Lower leg skin (tissue), 4 donors: ENCODE data around the gene SRGAP2C. TPM values are rescaled to one million over a fixed set of nuclear protein-coding genes. Genes with fewer than 3 reads are reported as not detected.
A peak's percentile ranks its signal among the peaks of the same experiment; 100 is the strongest.
"Not testable (repeated sequence)": the region's sequence is repeated elsewhere in the genome, so short reads cannot be mapped to it uniquely, and the experiment has no call there.

Experiments used
- DNase-seq, 2 donors: peaks; one replicate each; pipeline ENCODE4 v3.0.0-alpha.2; 2019; ENCODE audit warnings: low spot score in 2 of 2
- H3K4me3 ChIP-seq: fragments of 200-600 bp; sonication (generic); 2 replicates; pipeline ENCODE4 v1.5.1; 2017; ENCODE audit warnings: mild to moderate bottlenecking, low read depth; ENCODE audit not compliant: poor library complexity, severe bottlenecking
- WGBS, 2 donors: methylation state at CpG; one replicate each; pipeline ENCODE4 v1.1.5; 2018; 5-methylcytosine and 5-hydroxymethylcytosine counted together
- intact Hi-C: fragments of 100-400 bp; cut with DNase I; formaldehyde crosslinking; loops from one replicate; pipeline ENCODE4 v1.15.0; 2023; ENCODE audit warnings: low total_unique reads
- total RNA-seq, 4 donors: library from RNA; depleted of rRNA; stranded (reverse); fragments of >200 nt; gene quantifications; one replicate each; pipeline ENCODE4 v1.1.0, GENCODE V29; 2016

The SRGAP2C gene
- total RNA-seq, 4 donors from 2014 or later, result 41.3 to 57.7 (median 55.5) TPM

GRCh38 chr1:121344355-121344754 lies 159.6 kb downstream of the SRGAP2C start:
- H3K4me3 ChIP-seq, DNase-seq, intact Hi-C loops: not testable (repeated sequence)
- WGBS, 2 donors, result no CpG with 5 or more reads among the region's 3 CpGs

GRCh38 chr1:121346654-121347053 lies 161.9 kb downstream of the SRGAP2C start:
- intact Hi-C loops, DNase-seq, H3K4me3 ChIP-seq: not testable (repeated sequence)
- WGBS, 2 donors, result 83 to 100% methylated on average over 3 of the region's 3 CpGs

DNA sequence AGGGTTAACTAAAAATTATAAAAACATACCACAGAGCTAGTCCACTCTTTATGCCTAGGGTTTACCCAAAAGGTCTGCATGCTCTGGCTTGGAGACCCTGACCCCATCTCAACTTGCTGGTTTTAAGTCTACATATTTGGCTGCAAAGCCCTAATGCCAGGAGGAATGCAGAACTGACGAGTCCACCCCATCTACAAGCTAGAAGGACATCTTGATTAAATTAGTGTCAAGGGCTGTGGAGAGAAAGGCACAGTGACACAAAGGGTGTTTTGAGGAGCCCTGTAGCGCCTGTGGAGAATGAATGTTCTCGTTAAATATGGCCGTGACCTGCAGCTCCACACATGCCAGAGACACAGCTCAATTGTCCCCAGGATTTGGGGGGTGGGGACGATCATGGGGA lies 162.7 kb downstream of the SRGAP2C start:
- H3K4me3 ChIP-seq, DNase-seq, intact Hi-C loops: not testable (repeated sequence)
- WGBS, 2 donors, result 61 to 72% methylated on average over 2 to 3 of the region's 5 CpGs

DNA sequence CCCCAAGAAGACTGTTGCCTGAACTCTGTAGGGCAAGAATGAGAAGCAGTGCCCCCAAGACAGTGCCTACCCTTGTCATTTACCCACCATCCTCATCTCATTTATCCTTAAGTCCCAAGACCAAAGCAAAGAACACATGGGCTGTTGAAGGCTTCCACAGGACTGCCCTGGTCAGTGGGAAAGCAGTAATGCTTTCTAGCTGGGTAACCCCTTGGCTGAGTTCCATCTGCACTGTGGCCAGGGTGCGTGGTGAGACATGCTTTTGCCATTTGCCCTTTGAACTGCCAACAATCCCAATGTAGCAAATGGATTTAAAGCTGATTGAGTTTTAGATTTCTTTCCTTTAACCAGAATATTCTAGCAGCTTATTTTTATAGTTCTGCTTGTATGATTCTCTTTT lies 163.3 kb downstream of the SRGAP2C start:
- DNase-seq, H3K4me3 ChIP-seq, intact Hi-C loops: not testable (repeated sequence)
- no CpG with 5 or more reads among the region's 1 CpG for WGBS, 2 donors

- DNase-seq, intact Hi-C loops, H3K4me3 ChIP-seq: not testable (repeated sequence)
- no CpG with 5 or more reads among the region's 4 CpGs for WGBS, 2 donors
Observed at GRCh38 chr1:121349332-121349967, 164.7 kb downstream of the SRGAP2C start.

- WGBS, 2 donors, result no CpG with 5 or more reads among the region's 5 CpGs
- intact Hi-C loops, DNase-seq, H3K4me3 ChIP-seq: not testable (repeated sequence)
Observed at GRCh38 chr1:121355711-121356420, 171.1 kb downstream of the SRGAP2C start.

- intact Hi-C loops, H3K4me3 ChIP-seq, DNase-seq: not testable (repeated sequence)
- 78 to 80% methylated on average over 1 of the region's 2 CpGs for WGBS, 2 donors
Observed at GRCh38 chr1:121356819-121357218, 172.0 kb downstream of the SRGAP2C start.

- H3K4me3 ChIP-seq, DNase-seq, intact Hi-C loops: not testable (repeated sequence)
- WGBS, 2 donors, result no CpG with 5 or more reads among the region's 1 CpG
Observed at GRCh38 chr1:121360531-121360930, 175.8 kb downstream of the SRGAP2C start.

DNA sequence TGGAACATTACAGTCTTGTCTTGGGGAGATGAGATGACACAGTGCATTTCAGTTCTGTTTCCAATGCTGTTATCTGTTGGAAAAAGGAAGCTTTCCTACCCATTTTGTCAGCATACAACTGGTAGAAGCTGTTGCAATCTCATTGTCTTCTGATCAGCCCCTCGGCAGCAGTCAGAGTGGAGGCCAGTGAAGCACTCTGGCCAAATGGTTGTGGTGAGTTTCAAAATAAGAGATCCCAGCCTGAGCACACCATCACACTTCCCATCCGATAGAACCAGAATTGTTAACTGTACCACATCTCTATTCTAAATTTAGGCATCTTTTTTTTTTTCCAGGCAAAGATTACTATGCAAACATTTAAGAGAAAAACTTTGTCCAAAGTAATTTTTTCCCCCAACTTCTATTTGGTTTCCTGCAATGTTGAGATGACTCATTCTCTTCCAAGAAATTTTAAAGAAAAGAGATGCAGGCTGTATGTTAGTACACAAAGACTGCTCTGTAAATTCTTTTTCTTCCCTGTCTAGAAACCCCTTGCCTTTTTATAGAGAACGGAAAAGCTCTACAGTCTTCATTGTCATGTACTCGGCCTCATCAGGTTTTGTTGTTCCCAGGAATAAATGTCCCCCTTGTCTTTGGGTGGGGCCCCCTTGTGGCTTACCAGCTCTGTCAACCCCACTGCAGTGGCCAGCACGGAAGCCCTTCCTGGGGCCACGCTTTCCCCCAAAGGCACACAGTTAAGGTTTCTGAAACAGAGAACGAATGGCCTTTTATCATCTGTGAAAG lies 176.9 kb downstream of the SRGAP2C start:
- WGBS, 2 donors, result 46 to 60% methylated on average over 1 of the region's 7 CpGs
- DNase-seq, intact Hi-C loops, H3K4me3 ChIP-seq: not testable (repeated sequence)

GRCh38 chr1:121362234-121362883 lies 177.6 kb downstream of the SRGAP2C start:
- H3K4me3 ChIP-seq, DNase-seq, intact Hi-C loops: not testable (repeated sequence)
- 57 to 69% methylated on average over 3 of the region's 4 CpGs for WGBS, 2 donors

- H3K4me3 ChIP-seq, intact Hi-C loops, DNase-seq: not testable (repeated sequence)
- 67% methylated on average over 4 of the region's 6 CpGs; no CpG with 5 or more reads in 1 of the 2 donors for WGBS, 2 donors
Observed at GRCh38 chr1:121365316-121365715, 180.5 kb downstream of the SRGAP2C start.

DNA sequence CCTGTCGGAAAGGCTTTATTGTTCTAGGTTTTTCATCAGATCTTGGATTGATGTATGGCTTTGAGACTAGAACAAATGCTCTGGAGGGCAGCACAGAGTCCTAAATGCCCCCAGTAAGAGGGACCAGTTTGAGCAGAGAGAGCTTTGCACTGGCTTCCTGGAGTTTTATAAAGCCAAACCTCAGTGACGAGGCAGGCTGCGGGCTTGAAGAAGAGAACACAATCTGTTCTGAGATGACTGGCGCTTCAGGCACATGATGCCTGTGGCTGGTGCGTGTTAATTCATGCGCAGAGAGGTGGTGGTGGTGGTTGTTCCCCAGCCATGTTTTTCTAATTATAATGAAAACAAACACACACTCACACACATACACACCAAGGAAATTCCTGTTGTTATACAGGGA lies 180.9 kb downstream of the SRGAP2C start:
- WGBS, 2 donors, result 53 to 71% methylated on average over 2 to 6 of the region's 6 CpGs
- peak in 1 of 2 donors; percentile 22 for DNase-seq
- H3K4me3 ChIP-seq, intact Hi-C loops: not testable (repeated sequence)

- H3K4me3 ChIP-seq, DNase-seq, intact Hi-C loops: not testable (repeated sequence)
- 60% methylated on average over 1 of the region's 3 CpGs; no CpG with 5 or more reads in 1 of the 2 donors for WGBS, 2 donors
Observed at GRCh38 chr1:121366171-121366570, 181.4 kb downstream of the SRGAP2C start.

DNA sequence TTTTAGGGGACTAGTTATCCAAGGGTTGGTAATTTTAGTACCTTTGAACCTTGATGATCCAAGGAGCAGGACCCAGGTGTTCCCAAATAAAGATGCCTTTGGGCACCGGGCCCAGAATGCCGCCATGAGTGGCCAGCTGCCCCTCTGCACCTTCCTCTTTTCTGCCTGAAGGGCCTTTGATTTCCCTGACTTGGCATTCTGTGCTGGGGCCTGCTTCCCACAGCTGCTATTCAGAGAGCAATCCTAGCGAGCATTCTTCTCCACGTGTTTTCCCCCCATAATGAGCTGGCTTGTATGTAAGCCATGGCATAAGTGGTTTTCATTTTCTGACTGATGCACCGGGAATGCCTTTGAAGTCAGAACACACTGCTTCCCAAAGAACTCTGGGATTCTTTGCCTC lies 184.1 kb downstream of the SRGAP2C start:
- no CpG with 5 or more reads among the region's 5 CpGs for WGBS, 2 donors
- DNase-seq, intact Hi-C loops, H3K4me3 ChIP-seq: not testable (repeated sequence)
